Stimulated activated CD8-positive, alpha-beta memory T cell treated with anti-CD3 and anti-CD28 coated beads, Interleukin-4, amount 100 ng/mL, for 48 hours (primary cell): ENCODE data around the gene RBMS3.
"Not testable (repeated sequence)": the region's sequence is repeated elsewhere in the genome, so short reads cannot be mapped to it uniquely, and the experiment has no call there.

Source experiments
- DNase-seq: peaks from one replicate; pipeline ENCODE4 v3.0.0-alpha.2; 2020

The RBMS3 gene

DNA sequence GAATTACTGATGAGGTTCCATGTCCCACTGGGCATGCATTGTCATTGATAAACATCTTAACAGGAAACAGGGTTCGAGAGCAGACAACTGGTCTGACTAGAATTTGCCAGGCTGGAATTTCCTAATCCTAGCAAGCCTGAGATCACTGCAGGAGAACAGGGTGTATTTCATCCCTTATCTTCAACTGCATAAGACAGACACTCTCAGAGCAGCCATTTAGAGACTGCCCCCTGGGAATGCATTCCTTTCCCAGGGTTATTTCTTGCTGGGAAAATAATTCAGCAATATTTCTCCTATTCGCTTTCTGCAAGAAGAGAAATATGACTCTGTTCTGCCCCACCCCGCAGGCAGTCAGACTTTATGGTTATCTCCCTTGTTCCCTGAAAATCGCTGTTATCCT, 113.1 kb downstream of the RBMS3 start:
- DNase-seq: not testable (repeated sequence)

DNA sequence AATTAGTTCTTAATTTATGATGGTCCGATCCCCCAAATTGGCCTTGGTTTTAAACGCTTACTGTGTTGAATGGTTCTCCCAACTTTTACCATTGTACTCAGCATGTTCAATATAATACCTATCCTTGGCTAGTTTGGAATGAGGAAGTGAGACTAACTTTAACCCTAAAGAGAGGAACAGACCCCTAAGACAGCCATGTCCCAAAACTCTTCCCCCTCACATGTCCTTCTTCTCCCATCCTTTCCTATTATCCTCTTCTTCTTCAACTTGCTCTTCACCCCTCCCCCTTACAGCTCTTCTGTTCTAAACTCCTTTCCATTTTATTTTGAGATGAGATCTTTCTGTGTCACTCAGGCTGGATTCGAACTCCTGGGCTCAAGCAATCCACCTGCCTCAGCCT, 116.5 kb downstream of the RBMS3 start:
- DNase-seq: no peak

DNA sequence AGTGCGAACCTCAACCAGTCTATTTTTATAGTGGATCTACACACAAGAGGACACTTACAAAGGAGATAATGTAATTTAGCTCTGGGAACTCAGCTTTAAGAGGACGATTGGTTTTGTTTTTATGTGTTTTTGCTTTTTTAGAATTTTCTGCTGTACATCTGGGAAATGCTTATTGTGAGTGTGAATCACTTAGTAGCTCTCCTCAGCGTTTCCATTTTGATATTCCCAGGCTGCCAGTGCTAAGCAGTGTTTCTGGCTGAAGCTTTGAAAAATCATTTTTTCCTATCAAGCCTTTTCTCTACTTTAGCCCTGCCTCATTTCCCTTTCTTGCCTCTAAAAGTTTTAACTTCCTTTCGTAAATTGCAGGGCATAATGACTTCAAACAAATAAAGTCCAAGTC, 117.9 kb downstream of the RBMS3 start:
- DNase-seq: no peak

DNA sequence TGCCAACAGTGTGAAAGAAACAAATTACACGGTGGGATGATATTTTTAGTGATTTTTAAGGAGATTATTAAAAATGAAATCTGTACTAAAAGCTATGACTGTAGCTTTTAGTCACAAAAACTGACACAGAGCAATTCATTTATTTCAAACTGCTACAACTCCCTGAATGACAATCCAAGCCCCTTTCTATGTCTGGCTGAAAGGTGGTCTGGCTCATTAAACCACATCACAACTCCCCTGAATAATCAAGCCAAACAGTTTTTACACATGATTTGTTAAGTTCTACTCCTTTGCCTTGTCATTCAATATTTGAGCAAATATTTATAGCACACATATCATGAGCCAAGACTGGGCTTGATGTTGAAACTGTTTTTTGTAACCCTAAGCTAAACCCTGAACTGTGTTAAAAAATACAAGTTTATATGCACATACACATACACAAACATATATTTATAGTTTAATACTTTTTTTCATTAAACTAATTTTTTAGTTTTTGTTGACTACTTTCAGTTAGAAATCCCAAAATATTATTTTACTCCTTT, 125.5 kb downstream of the RBMS3 start:
- DNase-seq: no peak

DNA sequence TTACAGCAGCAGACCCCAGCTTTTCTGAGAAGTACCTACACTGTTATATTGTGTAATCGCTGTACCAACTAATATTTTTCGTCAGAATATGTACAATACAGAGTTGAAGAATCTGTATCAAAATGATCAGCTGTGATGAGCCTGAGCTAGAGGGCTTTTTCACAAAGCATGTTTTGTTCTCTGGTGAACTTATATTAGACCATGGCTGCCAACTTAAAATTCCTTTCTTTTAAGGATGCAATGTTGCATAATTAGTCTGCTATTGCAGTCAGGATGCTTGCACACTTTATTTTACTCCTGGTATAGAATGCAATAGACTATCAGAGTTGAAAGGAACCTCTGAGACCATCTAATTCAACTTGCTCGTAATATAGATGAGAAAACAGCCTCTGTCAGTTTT, 127.8 kb downstream of the RBMS3 start:
- DNase-seq: no peak

DNA sequence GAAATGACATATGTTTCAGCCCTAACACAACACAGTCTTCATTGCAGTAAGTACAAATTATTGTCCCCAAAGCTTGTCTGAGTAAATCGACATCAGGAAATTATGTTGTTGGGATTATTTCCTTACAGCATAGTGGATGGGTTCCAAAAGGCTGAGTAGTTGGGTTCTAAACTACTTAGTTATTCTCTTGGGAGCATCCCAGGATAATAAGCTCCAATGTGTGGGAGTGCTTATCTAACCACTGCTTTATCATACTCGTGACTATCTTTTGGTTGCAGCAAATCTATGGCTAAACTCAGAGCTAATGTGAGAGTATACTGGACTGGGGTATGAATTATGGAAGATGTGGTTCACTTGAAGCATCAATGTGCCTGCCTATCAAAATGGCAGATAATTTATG, 128.5 kb downstream of the RBMS3 start:
- DNase-seq: no peak

DNA sequence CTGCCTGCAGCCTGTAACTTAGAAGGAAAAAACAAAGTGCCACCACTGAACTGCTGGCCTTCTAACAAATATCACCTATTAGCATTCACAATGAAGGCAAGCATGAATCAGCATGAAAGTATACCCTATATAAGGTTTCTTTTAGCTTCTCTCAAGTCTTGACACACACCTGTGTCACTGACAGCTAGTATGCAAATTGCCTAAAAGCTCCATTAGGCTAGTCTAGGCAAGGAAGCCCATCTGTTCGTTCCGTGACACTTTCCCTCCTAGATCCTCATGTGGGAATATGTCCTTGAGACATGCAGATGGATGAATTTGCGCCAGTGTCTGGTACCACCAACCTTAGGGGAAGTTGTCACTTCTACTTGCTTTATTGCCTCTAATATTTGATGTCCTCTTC, 129.3 kb downstream of the RBMS3 start:
- DNase-seq: no peak

DNA sequence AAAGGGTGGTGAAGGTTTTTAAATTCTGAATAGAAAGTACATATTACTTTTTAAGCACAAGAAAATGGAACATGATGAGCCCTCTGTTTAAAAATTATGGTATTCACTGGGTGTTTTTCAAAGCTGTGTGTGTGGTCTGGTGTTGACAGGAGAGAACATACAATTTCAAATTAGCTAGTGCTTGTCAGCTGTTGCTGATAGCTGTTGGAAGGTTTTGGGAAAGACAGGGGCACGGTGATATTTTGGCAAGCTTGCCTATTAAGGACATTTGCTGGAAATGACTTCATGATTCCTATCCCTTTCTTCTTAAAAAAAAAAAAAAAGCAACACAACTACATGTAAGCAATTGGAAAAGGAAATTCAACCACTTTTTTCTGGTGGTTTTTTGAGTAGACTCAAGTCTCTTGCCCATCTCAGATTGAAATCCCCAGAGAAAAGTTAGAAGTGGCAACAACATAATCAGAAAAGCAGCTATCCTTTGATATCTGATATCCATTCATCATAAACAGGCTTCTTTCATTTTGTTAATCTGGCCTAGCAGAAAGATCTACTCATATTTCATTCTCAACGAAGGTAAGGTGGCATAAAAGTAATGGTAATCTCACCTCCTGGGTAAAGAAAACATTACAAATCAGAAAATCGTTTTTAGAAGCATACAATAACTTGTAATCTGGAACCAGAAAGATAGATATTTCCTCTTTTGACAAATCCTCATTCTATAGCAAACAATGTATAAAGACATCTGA, 130.0 kb downstream of the RBMS3 start:
- DNase-seq: no peak

DNA sequence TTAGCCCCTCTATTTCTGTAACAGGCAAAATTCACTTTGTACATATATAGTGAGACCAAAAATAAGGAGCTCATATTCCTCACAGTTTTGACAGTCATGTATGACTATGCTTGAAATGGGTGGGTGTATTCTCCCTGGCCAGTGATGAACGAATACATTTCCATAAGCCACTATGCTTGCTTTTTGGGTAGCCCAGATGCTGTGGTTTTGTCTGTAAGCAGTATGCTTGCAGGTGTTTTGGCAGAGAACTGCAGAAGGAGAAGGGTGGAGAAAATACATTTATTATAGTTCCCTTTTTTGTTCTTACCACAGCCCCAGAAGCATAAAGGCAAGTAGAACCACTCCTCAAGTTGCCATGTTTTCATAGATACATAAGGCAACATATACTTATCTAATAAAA, 131.2 kb downstream of the RBMS3 start:
- no peak for DNase-seq

DNA sequence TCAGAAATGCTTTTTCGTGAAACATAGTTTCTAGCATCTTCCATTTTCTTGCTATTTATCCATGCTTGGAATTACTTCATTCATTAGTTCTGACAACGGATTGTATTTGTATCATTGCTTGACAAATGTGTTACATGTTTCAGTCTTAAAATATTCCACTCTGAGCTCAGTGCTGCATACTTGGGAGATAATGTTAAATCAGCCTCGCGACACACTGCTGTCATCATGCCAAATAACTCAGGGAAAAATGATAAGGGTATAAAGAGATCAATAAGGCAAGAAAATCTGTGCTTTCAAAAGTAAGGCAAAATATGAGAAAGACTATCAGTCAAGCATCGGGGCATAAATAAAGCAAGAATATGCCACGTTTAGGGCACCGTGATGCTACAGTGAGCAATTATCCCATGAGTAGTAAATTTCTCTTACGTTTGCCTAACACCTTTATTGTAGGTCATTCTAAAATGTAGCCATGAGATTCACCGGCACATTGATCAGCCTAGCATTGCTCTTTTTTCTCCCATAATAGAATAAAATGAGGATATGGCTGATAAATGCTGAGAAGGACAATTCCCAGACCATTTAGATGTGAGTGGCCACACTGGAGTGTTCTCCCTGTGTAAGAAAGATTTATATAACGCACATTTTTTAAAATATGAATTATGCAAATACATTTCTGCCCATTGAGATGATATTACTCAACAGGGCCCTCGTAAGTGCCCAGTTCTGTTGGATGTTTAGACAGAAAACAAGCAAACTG, 133.8 kb downstream of the RBMS3 start:
- no peak for DNase-seq

DNA sequence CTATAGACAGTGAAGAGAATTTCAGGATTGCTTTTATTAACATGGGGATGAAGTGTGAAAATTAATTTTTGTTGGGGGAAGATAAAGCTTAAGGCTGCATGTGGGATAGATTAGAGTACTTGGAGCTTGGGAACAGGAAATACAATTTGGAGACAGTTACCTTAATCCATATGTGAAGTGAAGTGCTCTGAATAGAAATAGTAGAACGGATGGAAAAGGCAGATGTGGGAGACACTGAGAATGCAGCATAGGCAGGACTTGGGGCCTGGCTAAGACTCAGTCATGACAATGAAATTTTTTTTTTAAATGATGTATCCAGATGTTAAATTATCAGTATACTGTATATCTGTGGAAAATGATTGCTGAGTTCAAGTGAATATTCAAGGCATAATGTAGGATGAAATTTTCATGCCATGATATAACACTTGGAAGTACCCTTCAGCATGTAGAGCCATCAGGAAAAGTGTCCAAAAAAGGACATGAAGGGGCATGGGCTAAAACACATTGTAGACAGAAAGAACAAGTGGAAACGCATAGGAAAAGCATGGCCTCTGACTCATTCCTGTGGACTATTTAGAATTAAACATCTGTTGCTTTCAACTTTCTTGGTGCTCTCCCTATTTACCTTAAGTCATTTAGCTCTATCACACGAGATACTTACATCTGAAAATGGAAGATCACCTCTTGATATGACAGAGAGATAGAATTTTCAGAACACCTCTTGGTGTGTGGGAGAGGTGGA, 134.8 kb downstream of the RBMS3 start:
- DNase-seq: no peak

DNA sequence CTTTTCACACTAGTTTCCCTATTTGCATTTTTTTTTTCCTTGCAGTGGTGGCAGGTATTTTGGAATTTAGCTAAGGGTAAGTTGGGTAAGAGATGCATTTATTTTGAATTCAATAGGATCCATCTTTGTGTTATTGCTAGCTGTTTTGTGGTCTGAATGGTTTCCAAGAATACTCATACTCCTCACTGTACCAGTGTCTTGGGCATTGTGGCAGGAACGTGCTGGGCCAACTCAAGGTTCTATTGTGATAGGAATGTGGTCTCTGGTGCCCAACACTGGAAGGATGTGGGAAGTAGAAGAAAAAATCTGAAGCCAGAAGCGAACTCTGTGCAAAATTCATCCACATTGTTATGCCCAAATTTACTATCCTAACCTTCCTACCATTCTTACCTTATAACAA, 135.6 kb downstream of the RBMS3 start:
- DNase-seq: no peak

DNA sequence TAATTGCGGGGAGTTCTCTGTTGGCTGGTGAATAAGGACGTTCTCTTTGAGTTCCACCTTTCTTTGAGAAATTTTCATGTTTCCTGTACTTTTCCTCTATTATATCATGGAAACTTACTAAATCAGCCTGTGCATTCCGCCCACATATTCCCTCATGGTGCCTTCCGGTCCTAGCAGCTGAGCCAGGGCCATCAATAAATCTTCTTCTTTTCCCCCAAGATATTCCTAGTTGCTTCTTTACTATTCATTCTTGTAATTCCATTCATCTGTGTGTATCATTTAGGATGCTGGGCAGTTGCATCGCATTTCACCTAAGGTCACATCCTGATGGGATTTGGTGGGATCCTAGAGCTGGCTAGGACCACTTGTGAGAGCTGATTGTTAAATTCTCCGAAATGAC, 139.2 kb downstream of the RBMS3 start:
- no peak for DNase-seq

DNA sequence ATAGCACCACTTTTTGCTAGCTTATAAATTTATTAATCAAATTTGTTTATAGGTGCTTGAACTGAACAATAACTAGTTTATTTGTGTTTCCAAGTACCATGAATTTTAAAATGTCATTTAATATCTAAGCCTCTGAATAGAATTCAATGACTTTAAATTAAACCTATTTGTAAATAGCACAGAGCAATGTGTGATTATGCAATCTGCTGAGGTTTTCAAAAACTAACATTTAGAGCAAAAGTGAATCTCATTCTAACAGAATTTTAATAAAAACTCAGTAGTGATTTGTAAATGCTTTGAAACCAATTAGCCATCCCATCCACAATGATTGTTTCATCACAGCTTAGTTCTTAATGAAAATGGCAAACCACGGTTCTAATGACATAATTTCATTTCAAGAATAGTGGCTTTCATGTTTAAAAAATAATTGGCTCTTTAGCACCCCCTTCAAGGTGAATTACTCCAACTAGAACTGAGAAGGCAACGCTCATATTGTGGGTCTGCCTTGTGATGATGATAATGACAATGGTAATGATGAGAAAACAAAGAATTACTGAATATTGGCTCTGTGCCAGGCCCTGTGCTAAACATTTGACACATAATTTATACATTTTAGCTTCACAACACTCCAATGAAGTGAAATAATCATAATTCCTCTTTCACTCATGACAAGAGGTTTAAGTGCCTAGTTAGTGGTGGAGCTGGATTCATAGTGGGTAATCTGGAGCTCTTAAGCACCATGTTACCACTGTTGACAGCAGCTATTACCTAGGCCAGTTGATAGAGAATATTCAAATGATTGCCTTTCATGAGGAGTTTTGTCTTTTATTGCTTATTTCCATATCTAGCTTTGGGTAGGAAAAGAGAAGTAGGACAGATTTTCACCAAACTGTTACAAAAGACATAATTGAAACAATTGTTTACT, 145.7 kb downstream of the RBMS3 start:
- no peak for DNase-seq

DNA sequence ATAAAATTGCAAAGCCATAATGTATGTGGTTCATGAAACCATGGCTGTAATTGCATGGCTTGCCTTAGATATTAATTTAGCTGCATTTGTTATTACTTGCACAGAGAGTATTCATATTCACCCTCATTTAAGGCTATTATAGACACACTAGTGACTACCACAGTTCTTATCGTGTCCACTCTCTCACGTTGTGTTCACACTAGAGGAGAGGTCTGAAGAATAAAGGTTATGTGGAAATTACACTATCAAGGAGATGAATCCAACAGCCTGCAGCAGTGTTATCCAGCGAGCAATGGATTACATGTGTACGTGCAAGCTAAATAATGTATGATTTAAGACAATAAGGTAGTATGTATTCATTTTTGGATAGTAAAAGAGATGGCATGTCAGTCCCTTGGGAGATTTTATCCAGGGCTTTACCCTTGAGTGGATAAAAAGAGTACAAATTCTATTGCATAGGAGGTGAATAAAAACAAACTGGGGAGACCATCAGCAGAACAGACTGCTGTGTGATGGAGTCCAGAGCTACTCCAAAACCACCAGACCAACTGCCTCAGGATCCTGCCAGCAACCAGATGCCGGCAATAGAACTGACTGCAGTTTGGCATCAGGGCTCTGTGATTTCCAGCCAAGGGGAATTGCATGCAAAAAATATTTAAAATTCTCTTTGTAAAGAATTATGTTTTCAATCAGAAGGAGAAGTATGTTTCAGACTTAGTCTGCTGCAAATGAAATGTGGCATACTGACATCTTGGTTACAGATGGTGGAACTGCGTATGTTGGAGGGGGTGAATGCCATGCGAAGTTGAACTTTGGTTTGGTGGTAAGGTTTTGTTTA, 146.6 kb downstream of the RBMS3 start:
- no peak for DNase-seq

DNA sequence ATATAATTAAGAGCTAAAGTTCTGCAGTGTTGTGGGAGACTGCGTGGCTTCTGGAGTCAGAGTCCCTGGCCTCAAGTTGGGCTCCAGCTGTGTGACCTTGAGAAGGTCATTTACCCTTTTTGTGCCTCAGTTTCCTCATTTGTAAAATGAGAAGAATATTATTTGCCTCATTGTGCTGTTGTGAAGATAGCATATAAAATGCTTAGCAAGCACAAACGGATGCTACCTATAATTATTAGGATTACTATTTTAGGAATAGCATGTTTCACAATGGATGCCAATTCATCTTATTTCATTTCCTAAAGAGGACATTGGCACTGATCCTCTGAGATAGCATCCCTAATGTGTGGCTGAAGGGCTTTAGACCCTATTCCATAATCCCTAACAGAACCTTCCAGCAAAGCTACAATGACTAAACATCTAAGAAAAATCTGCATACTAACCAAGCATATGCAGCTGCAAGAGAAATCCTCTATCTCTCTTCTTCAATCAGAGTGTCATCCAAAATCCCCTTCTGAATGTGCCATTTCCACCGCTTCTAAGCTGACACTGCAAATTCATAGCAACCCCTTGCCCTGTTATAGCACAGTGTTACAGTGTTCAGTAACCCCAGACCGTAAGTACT, 148.3 kb downstream of the RBMS3 start:
- no peak for DNase-seq

DNA sequence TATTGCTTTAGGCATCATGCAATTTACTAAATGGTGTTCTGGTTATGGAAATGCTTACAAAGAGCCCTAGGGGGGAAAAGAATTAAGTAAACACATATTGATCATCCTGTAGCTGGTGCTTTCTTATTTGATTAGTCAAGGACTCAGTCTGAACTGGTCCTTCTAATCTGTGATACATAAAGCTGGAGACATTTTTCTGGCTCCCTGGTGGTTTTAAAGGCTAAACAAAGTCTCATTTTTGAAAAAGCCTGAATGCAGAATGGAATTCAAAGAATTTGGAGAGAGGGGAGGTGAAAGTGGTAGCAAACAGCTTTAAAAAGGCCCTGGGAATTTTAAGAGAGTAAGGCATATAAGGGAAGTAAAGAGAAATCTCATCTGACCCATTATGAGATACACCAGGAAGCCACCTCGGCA, 149.7 kb downstream of the RBMS3 start:
- DNase-seq: no peak

DNA sequence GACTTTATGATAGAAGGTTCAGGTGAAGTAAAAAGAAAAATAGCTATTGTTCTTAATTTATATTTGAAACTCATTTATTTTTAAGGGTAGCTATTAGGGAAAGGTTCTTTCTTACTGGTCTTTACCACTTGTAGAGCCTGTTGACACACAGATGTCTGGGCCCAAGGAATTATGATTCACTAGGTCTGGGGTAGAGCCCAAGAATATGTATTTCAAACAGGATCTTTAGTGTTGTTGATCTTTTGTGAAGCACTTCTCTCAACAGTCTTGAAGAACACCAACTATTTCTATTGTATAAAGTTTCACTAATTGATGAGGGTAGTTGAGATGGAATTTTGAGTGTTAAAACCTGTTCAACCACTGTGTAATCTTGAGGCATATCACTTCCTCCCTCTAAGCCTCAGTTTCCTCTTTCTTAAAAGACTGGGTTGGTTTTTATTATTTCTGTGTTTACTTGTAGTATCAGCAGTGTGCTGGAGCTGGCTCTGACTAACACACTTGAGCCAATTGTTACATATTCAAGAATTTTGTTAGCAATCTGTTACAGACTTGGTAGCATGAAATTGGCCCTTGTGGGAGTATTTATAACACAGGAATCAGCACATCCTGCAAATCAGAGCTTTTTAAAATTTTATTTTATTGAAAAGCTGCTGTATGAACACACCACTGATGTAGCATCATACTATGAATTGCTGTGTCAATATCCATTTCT, 155.9 kb downstream of the RBMS3 start:
- no peak for DNase-seq

DNA sequence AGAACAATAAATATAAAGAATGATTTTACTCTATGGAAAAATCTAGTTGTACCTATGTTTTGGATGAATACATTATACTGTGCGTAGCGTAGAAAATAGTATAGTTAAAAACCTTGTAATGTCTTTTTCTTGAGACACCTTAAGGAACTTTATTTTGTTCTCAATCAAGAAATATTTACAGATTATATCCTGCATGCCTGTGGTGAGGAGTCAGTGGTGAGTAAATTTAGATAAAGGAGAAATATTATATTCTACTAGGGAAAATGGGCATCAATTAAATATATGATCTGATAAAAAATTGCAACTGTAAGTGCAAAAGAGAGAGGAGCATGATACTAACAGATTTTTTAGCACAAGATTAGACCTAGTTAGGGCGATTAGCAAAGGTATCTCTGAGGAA, 157.7 kb downstream of the RBMS3 start:
- DNase-seq: no peak
